BLaER1 treated with 17β-estradiol and CSF1 and Interleukin-3, amounts not matched to agents 10 nM and 100 nM (cell line): Measurements from ENCODE around the gene AHCYL2.
A peak's percentile ranks its signal among the peaks of the same experiment; 100 is the strongest.
"Not testable (repeated sequence)": the region's sequence is repeated elsewhere in the genome, so short reads cannot be mapped to it uniquely, and the experiment has no call there.

Experiments used
- H3K27ac ChIP-seq, 11 experiments: shearing (Covaris generic); formaldehyde crosslinking; 2 replicates each; pipeline ENCODE4 v1.8.1; 2022
- H3K27me3 ChIP-seq, 11 experiments: shearing (Covaris generic); formaldehyde crosslinking; 2 replicates each; pipeline ENCODE4 v1.8.1; 2022
- H3K36me3 ChIP-seq, 11 experiments: shearing (Covaris generic); formaldehyde crosslinking; 2 replicates each; pipeline ENCODE4 v1.8.1; 2022
- H3K4me1 ChIP-seq, 10 experiments: shearing (Covaris generic); formaldehyde crosslinking; 2 replicates each; pipeline ENCODE4 v1.8.1; 2022
- H3K4me2 ChIP-seq, 11 experiments: shearing (Covaris generic); formaldehyde crosslinking; 2 replicates each; pipeline ENCODE4 v1.8.1; 2022
- H3K4me3 ChIP-seq, 10 experiments: shearing (Covaris generic); formaldehyde crosslinking; 2 replicates each; pipeline ENCODE4 v1.8.1; 2022
- H3K9ac ChIP-seq, 11 experiments: shearing (Covaris generic); formaldehyde crosslinking; 2 replicates each; pipeline ENCODE4 v1.8.1; 2022
- H3K9me3 ChIP-seq, 11 experiments: shearing (Covaris generic); formaldehyde crosslinking; replicated peaks in 1 of 11; 2 replicates each; pipeline ENCODE4 v1.8.1; 2022
- H4K20me1 ChIP-seq, 11 experiments: shearing (Covaris generic); formaldehyde crosslinking; 2 replicates each; pipeline ENCODE4 v1.8.1; 2022
- Cebpa-rat ChIP-seq, 11 experiments: shearing (Covaris generic); IDR thresholded peaks; 2 replicates each; pipeline ENCODE4 v1.8.1; 2022

Gene AHCYL2

GRCh38 chr7:129212126-129212525, 12.7 kb upstream of the AHCYL2 start:
- Histone ChIP-seq H3K27me3 (no peaks in the 10 kb centered on the region), H3K4me1 (peaks cover 9 to 38% (median 18%) of the 10 kb centered on the region in 10 experiments), H3K36me3 (peaks cover 0 to 52% (median 13%) of the 10 kb centered on the region in 11 experiments; a peak in 10 of 22 replicates), H4K20me1 (no peaks in the 10 kb centered on the region), H3K4me3 (no peak overlapping the region), H3K9me3 (peaks cover 9 to 21% (median 17%) of the 10 kb centered on the region in 11 experiments; a peak in 21 of 22 replicates), H3K27ac (peak overlapping the region in 6 of 11 experiments; percentile 18 to 57 (median 40); a peak in 11 of 22 replicates), H3K4me2 (peak overlapping the region; percentile 50 to 75 (median 67); a peak in 21 of 22 replicates), H3K9ac (peak overlapping the region in 1 of 11 experiments; percentile 29; a peak in 2 of 22 replicates)
- TF ChIP-seq Cebpa-rat (IDR thresholded peaks at IDR 0.05) = no peak

GRCh38 chr7:129212596-129212995, 12.2 kb upstream of the AHCYL2 start:
- Histone ChIP-seq H4K20me1 (no peaks in the 10 kb centered on the region), H3K36me3 (peaks cover 0 to 47% (median 13%) of the 10 kb centered on the region in 11 experiments; a peak in 10 of 22 replicates), H3K4me3 (no peak overlapping the region), H3K9ac (peak overlapping the region in 1 of 11 experiments; percentile 37; a peak in 1 of 22 replicates), H3K9me3 (peaks cover 9 to 21% (median 17%) of the 10 kb centered on the region in 11 experiments; a peak in 21 of 22 replicates), H3K4me2 (peak overlapping the region in 4 of 11 experiments; percentile 54 to 75 (median 74); a peak in 3 of 22 replicates), H3K27me3 (no peaks in the 10 kb centered on the region), H3K27ac (peak overlapping the region in 3 of 11 experiments; percentile 18 to 50 (median 34); a peak in 4 of 22 replicates), H3K4me1 (peaks cover 9 to 38% (median 18%) of the 10 kb centered on the region in 10 experiments)
- no peak for TF ChIP-seq Cebpa-rat (IDR thresholded peaks at IDR 0.05)

- Histone ChIP-seq H3K4me3 (no peak overlapping the region), H3K27me3 (no peaks in the 10 kb centered on the region), H3K9me3 (peaks cover 9 to 21% (median 17%) of the 10 kb centered on the region in 11 experiments; a peak in 21 of 22 replicates), H3K9ac (no peak overlapping the region), H4K20me1 (no peaks in the 10 kb centered on the region), H3K27ac (peak overlapping the region in 1 of 11 experiments; percentile 13; a peak in 2 of 22 replicates), H3K4me2 (peak overlapping the region in 3 of 11 experiments; percentile 5 to 49 (median 32); a peak in 2 of 22 replicates), H3K36me3 (peaks cover 0 to 38% (median 11%) of the 10 kb centered on the region in 11 experiments; a peak in 10 of 22 replicates), H3K4me1 (peaks cover 12 to 34% (median 20%) of the 10 kb centered on the region in 10 experiments)
- no peak for TF ChIP-seq Cebpa-rat (IDR thresholded peaks at IDR 0.05)
Measured at GRCh38 chr7:129213828-129214227, 11.0 kb upstream of the AHCYL2 start.

- H3K4me3 ChIP-seq, H3K4me2 ChIP-seq, H3K27me3 ChIP-seq, H3K9ac ChIP-seq, H4K20me1 ChIP-seq, H3K27ac ChIP-seq: not testable (repeated sequence)
- peaks cover 15 to 44% (median 25%) of the 10 kb centered on the region in 10 experiments for H3K4me1 ChIP-seq
- peaks cover 9 to 21% (median 17%) of the 10 kb centered on the region in 11 experiments; a peak in 21 of 22 replicates for H3K9me3 ChIP-seq
- H3K36me3 ChIP-seq = peaks cover 0 to 23% (median 0%) of the 10 kb centered on the region in 11 experiments; a peak in 9 of 22 replicates
Measured at GRCh38 chr7:129215691-129216090, 9.1 kb upstream of the AHCYL2 start.

- Histone ChIP-seq H3K36me3 (peaks cover 0 to 17% (median 0%) of the 10 kb centered on the region in 11 experiments; a peak in 9 of 22 replicates), H3K4me1 (peaks cover 15 to 45% (median 25%) of the 10 kb centered on the region in 10 experiments), H3K9me3 (peaks cover 9 to 21% (median 17%) of the 10 kb centered on the region in 11 experiments; a peak in 21 of 22 replicates)
- not testable (repeated sequence) for H3K27ac ChIP-seq, H4K20me1 ChIP-seq, H3K9ac ChIP-seq, H3K27me3 ChIP-seq, H3K4me2 ChIP-seq, H3K4me3 ChIP-seq
Measured at GRCh38 chr7:129216101-129216715, 8.6 kb upstream of the AHCYL2 start.

- not testable (repeated sequence) for H3K9ac ChIP-seq, H3K4me3 ChIP-seq, H3K4me2 ChIP-seq, H4K20me1 ChIP-seq, H3K27me3 ChIP-seq, H3K27ac ChIP-seq
- Histone ChIP-seq H3K36me3 (peaks cover 0 to 12% (median 0%) of the 10 kb centered on the region in 11 experiments; a peak in 5 of 22 replicates), H3K4me1 (peaks cover 13 to 44% (median 25%) of the 10 kb centered on the region in 10 experiments), H3K9me3 (peaks cover 9 to 21% (median 17%) of the 10 kb centered on the region in 11 experiments; a peak in 21 of 22 replicates)
Measured at GRCh38 chr7:129216821-129217416, 7.9 kb upstream of the AHCYL2 start.

GRCh38 chr7:129218514-129219062, 6.2 kb upstream of the AHCYL2 start:
- Histone ChIP-seq H3K4me2 (peak overlapping the region in 2 of 11 experiments; percentile 8 to 69; a peak in 3 of 22 replicates), H3K9ac (no peak overlapping the region)

GRCh38 chr7:129219166-129219565, 5.7 kb upstream of the AHCYL2 start:
- H3K36me3 ChIP-seq, H3K27me3 ChIP-seq, H3K4me3 ChIP-seq, H4K20me1 ChIP-seq, H3K9ac ChIP-seq, H3K4me2 ChIP-seq: not testable (repeated sequence)
- Histone ChIP-seq H3K9me3 (peaks cover 9 to 21% (median 17%) of the 10 kb centered on the region in 11 experiments; a peak in 21 of 22 replicates), H3K4me1 (peaks cover 30 to 52% (median 40%) of the 10 kb centered on the region in 10 experiments), H3K27ac (0 out of 22 replicates have a peak overlapping the region, but pooled peaks of 1 of the 11 experiments have one; percentile 16)

More at GRCh38 chr7:129218514-129219062, 6.2 kb upstream of the AHCYL2 start:
- TF ChIP-seq Cebpa-rat (IDR thresholded peaks at IDR 0.05) = no peak
- Histone ChIP-seq H3K27me3 (no peaks in the 10 kb centered on the region), H3K4me1 (peaks cover 24 to 47% (median 34%) of the 10 kb centered on the region in 10 experiments), H3K4me3 (no peak overlapping the region), H3K27ac (no peak overlapping the region), H4K20me1 (no peaks in the 10 kb centered on the region), H3K36me3 (0 out of 22 replicates have a peak, but pooled peaks cover 0 to 6% (median 0%) of the 10 kb centered on the region in 11 experiments), H3K9me3 (peaks cover 9 to 21% (median 17%) of the 10 kb centered on the region in 11 experiments; a peak in 21 of 22 replicates)
